GM18858 (cell line): ENCODE data around the gene ABCB11.
"Not testable (repeated sequence)": the region's sequence is repeated elsewhere in the genome, so short reads cannot be mapped to it uniquely, and the experiment has no call there.

Experiments used
- ATAC-seq: cut with Tn5 transposase; IDR thresholded peaks from one replicate; pipeline ENCODE4 v1.9.1; 2021; ENCODE audit not compliant: unreplicated experiment

ABCB11 gene

DNA sequence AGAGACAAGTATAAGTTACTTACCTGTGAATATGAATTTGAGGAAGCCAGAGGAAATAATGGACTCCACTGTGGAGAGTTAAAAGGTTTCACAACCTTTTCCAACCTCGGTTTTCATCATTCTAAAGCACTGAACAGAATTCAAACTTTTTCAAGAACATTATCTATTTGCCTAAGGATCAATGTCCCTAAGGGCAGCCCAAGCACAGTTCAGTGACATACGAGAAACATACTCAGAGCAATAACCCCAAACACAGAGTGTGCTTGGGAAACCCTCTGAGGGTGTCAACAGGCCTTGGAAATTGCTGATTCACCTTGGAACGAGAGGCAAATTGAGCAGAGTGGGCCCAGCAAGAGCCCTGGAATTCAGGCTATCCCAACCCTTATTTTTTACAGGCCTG, at the start of gene ABCB11:
ABCB11 (minus strand) TSS at position 123 of the 400 bp plus-strand sequence. CDS start 13,199 bp downstream, outside the sequence.
- no peak for ATAC-seq

DNA sequence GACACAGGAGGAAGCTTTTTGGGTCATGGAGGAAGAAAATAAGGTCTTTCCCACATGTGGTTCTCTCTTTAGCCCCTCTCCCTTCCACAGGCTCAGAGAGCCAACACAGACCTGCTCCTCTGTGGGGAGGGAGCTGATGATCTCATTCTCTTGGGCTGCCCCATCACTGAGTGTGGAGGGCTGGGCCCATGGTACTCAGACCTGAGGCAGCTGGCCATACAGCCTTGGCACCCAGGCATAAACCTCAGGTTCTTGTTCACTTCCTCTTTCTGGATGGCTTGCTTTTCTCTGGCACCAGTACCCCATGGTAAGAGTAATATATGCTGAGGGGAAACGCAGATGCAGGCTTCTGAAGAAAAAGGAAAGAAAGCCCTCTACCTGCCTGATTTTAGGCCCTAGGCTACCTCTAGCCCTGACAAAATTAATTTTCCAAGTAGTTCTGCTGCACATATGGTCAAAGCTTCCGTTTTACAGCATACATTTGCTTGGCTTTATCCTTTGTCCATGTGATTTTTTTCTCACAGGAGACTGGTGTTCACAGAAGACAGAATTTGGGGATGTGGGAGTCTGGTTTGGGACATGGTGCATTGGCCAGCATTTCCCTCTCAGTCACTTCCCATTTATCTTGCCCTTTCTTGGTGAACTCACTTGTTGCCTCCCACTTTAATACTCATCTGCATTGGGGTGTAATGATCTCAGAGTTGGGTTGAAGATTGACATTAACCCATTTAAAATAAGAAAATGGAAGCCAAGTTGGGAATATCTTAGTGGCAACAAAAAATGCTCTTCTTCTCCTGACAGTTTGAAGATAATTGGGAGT, 49.3 kb upstream of the ABCB11 start:
- peak; percentile 80 for ATAC-seq

DNA sequence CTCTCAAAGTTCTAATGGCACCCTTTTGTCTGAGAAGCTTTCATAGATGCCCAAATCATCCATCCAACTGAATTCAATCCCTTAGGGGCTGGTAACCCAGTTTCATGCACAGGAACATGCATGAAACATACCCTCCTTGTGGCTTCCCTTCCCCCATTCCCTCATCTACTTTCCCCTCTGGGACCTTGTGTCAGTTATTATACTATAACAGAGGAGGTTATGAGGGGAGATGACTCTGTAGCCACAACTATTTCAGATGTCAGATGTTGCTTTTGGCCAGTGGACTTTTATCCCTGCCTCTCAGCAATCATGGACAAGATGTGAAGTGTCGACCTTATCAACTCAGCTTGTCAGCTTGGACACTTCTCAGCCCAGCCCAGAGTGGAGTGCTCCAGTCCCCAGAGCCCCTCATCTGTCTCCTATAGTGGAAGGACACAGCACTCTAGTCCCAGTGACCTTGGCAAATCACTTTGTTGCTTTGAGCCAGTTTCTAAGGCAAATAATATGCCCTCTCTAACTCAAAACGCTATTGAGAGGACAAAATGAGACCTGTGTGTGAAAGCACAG, 46.6 kb upstream of the ABCB11 start:
- no peak for ATAC-seq

DNA sequence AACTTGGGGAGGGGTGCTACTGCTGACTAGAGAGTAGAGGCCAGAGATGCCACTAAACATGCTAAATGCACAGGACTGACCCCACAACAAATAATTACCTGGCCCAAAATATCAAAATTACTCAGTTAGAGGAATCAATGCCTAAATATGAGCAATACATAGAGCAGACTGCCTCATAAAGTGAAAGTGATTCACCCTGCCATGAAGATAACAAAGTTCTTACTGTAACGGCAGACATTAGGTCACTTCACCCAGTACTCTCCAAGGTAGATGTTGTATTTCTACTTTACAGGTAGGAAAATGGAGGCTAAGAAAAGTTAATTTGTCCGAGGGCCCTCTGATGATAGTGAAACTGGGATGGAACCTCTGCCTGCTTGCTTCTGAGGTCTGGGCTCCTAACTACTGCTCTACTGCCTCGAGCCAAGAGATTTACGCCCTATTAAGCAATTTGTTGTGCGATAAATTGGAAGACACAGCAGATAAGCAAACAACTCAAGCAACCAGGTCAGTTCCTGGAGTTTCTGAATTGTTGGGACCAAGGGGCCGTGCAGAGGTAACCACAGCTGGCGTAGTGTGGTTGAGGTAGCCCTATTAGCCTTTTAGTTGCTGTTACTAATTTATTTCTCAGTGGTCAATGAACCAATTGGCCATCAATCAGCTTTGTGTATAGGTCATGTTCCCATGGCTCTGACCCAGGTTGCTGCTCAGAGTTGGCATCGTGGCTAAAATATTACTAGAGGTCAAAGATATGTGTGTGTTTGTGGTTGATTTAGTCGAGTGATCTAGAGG, 43.0 kb upstream of the ABCB11 start:
- ATAC-seq, result no peak

DNA sequence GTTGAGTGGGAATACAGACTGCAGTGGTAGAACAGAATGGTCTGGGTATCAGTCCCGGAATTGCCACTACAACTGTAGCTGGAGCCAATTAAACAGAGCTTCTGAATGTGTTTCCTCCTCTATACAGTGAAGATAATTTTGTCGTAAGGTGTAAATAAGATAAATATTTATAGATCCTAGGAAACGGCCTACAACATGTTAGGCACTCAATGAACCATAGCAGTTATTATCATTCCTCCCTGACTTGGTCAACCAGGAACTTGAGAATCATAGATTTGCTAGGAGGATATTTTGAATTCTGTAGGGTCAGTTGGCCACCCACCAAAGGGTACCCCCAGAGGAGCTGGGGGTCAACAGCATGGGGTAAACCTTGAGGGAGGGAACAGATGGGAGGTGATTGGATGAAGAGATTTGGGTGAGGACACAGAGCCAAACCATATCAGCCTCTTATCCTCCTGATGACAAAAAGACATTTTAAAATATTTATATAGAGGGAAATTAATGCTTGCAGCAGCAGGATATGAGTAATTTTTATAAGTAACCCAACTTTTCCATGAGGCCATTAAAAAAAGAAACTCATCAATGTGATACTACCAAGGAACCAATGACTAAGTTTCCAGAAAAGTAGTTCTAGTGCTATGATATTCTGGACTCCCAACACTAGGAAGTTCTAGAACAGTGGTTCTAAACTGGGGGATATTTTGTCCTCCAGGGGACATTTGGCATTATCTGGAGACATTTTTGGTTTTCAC, 42.3 kb upstream of the ABCB11 start:
- ATAC-seq, result no peak

DNA sequence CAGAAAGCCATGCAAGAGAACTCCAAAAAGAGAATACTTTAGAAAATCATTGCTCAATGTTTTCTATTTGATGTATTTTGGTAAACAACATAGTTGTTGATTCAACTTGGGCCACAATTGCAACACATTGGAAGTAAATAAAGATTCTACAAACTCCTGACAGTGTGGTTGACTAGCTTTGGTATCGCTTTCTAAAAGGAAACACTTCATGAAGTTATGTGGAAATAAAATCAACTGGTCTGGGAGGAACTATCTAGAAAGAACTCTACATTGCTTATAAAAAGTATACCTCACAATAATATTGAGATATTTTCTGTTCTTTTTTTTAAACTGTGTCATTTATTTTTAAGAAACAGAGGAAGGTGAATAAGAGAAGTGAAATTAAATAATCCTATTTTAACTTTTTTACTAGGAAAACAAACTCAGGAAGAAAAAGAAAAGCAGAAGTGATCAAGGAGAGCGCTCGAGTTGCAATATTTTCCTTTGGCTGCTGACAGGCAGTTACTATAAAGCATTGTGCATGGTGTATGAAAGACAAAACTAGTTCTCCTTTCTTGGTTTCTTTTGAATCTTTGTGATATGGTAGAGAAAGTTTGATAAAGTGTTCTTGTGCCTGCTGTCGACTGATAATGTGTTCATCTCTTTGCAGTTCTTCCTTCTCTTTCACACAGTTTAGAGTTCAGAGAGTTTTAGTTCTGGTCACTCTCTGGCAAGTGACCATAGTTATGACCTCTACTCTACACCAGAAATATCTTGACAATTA, 41.2 kb upstream of the ABCB11 start:
- peak; percentile 41 for ATAC-seq

DNA sequence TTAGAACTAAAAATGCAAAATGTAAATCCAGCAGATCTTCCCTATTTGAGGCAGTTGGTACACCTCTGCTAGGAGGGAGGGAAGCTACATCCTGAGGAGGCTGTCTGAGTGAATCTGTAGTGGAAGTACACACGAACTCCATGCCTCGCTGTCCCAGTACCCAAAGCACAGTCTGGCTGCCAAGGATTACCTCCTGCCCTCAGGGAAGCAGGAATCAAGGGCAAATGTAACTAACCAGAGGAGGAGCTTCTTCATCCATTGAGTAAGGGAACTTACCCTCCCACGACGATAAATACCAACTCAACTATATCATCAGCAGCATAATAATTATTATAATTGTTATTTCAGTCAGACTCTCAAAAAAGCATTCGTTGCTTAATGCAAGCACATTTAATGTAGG, 40.3 kb upstream of the ABCB11 start:
- no peak for ATAC-seq

DNA sequence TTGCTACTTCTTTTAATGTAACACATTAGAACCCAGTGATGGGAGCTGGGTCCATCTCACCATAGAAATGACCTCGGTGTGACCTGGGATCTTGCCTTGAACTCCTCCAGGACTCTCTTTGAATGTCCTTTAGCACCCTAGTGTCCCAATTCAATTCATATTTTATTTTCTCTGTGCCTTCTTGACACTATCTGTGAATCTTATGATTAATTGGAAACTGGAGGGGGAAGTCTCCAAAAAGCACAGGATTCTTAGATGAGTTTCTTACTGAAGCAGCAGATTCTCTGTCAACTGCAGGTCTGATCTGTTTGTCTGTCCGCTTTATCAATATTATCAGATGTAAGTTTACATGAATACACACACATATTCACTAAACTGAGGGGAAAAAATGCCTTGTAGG, 38.7 kb upstream of the ABCB11 start:
- ATAC-seq, result no peak

DNA sequence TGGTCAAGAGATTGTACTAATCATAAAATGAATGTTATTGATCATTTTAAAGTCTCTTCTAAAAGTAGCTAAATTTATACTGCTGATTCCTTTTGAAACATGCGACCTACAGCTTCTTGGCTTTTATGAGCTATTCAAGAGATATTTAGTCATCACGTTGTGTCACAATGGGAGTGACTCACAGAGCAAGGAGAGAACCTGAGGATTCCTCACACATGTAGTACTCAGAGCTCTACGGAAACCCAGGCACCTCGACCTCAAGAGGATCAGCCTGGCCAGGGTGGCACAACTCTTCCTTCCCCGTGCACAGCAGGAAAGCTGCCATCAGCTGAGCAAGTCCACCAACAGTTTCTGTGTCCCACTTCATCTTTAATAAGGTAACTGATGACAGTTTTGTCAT, 38.2 kb upstream of the ABCB11 start, which contains the start of gene DHRS9:
DHRS9 (plus strand) TSS at position 223 of the 400 bp plus-strand sequence. CDS start 12,019 bp downstream, outside the sequence.
- no peak for ATAC-seq

DNA sequence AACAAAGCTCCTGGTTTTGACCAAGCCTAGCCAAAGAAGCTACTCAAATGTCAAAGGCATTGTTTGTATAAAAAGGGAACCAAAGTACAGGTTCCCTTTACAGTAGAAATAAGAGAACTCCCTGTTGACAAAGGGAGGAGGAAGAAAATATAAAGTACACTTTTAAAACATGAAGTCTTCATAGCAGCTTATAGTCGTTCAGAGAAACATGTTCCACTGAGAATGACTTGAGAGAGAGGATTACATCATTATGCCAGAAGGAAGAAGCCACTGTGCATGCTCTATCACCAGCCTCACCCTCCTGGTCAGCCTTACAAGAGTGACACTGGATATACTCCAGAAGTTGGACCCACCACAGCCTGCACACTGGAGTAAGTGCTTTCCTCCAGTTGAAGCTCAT, 35.8 kb upstream of the ABCB11 start:
- no peak for ATAC-seq

DNA sequence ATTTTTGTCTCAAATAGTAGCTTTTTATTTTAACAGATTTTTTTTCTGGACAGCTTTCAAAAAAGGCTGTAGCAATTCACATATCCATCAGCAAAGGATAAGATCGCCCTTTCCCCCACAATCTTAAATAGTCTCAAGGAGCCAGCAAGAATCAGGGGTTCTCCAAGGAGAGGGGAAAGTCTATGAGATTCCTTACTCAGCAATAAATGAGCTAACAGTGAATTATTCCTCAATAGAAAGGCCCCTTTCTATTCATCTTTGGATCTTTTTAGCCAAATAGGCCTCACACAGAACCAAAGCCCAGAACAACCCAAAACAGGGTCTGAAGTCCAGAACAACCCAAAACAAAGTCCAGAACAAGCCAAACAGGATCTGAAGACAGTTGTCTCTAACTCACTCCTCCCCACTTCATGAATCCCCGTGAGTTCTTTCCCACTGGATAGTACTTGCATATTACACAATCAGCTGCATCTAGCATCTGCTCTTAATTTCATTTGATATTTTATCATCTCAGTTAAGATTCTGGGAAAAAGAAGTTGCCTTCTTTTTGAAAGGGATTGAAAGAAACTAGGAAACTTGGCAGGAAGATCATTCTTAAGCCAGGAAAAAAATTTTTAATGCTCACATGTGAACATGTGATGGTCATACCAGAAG, 34.9 kb upstream of the ABCB11 start:
- ATAC-seq, result no peak

DNA sequence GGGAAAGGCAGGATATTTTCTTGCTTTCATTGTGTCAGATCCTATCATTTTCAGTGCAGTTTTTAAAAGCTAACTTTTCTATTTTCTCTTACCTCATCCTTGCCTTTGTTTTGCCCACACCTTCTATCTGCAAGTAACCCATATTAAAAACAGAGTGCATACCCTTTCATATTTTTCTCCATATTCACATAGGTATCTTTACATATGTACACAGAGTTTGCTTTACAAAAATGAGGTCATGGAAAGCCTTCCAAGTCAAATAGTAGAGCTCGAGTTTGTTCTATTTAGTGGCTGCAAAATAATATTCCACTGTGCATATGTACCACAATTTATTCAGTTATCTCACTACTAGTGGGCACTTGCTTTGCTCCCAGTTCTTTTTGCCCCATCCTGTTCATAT, 34.3 kb upstream of the ABCB11 start:
- ATAC-seq, result no peak

DNA sequence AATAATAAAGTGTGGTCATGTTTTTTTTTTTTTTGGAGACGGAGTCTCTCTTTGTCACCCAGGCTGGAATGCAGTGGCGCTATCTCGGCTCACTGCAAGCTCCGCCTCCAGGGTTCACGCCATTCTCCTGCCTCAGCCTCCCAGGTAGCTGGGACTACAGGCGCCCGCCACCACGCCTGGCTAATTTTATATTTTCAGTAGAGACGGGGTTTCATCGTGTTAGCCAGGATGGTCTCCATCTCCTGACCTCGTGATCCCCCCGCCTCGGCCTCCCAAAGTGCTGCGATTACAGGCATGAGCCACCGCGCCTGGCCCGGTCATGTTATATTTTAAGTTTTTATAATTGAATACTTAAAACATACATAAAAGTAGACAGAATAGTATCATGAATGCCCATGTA, 33.1 kb upstream of the ABCB11 start:
- not testable (repeated sequence) for ATAC-seq

DNA sequence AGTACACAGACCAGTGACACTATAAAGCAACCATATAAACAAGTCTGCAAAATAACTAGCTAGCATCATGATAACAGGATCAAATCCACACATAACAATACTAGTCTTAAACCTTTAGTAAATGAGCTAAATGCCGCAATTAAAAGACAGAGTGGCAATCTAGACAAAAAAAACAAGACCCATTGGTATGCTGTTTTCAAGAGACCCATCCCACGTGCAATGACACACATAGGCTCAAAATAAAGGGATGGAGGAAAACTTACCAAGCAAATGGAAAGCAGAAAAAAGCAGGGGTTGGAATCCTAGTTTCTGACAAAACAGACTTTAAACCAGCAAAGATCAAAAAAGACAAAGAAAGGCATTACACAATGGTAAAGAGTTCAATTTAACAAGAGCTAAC, 23.5 kb upstream of the ABCB11 start:
- not testable (repeated sequence) for ATAC-seq

DNA sequence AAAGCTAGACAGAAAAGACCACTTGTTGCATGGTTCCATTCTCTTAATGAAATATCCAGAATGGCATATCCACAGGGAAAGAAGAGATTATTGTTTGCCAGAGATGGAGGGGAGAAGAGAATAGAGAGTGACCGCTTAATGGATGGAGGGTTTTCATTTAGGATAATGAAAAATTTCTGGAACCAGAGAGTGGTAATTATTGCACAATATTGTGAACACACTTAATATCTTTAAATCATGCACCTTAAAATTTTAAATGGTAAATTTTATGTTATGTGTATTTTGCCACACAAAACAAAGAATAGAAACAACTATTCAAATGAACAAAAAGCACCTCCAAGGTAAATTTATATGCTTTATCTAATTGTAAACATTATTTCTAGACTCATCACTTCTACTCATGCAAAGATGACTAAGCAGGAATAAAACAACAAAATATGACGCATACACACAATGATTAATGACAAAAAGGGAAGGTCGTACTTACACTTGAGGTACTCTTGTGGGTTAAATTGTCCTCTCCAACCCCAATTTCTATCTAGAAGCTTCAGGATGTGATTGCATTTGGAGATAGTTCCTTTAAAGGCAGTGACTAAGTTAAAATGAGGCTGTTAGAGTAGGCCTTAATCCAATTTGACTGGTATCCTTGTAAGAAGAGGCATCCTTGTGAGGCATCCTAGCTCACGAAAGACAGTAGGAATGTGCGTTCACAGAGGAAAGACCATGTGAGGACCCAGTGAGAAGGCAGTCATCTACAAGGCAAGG, 19.5 kb upstream of the ABCB11 start:
- no peak for ATAC-seq

DNA sequence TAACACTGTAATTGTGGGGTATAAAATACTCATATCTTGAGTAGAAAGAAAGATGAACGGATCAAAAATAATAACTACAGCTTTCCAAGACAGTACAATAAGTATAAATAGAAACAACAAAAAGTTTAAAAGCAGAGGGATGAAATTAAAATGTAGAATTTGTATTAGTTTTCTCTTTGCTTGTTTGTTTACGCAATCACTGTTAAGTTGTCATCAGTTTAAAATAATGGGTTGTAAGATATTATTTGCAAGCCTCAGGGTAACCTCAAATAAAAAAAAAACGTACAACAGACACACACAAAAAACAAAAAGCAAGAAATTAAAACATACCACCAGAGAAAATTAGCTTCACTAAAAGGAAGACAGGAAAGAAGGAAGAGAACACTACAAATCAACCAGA, 18.0 kb upstream of the ABCB11 start:
- ATAC-seq, result no peak

DNA sequence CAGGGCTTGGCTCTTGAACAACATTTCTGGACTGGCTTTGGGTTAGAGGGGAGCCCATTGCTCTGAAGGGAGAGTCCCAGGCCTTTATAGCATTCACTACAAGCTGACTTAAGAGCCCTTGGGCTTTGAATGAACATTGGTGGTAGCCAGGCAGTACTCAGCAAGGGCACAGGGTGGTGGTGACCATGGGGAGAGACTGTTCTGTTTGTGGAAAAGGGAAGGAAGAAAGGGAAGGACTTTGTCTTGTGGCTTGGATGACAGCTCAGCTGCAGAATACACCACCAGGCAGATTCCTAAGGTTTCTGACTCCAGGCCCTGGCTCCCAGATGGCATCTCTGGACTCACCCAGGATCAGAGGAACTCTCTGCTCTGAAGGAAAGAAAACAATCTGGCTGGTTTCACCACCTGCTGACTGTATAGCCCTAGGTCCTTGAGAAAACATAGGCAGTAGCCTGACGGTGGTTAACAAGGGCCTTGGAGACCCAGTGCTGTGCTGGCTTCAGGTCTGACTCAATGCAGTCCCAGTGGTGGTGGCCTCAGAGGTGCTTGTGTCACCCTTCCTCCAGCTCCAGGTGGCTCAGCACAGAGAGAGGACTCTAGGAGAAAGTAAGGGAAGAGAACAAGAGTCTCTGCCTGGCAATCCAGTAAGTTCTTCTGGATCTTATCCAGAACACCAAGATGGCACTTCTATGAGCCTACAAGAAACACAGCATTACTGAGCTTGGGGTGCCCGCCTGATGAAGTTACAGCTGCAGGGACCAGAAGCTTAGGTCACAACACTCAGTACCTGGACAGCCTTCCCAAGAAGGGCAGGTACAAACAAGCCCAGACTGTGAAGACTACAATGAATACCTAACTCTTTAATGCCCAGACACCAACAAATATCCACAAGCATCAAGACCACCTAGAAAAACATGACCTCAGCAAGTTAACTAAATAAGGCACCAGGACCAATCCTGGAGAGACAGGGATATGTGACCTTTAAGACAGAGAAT, 16.4 kb upstream of the ABCB11 start:
- ATAC-seq, result no peak
